Prostate gland (tissue), 2 donors: ENCODE results near the gene RAB13.

ENCODE experiments used
- CTCF ChIP-seq, 4 experiments: fragments of 200-600 bp in 2 of 4; fragments of 450-650 bp in 2 of 4; sonication (generic) in 2 of 4; IDR thresholded peaks; 1 replicate in 3 of 4; 2 replicates in 1 of 4; pipeline ENCODE4 v1.5.1; 2016 to 2019; ENCODE audit warnings: antibody characterized with exemption in 4 of 4, mild to moderate bottlenecking in 2 of 4, moderate library complexity in 2 of 4
- POLR2AphosphoS5 ChIP-seq: sonication (generic); formaldehyde crosslinking; IDR thresholded peaks from one replicate; pipeline ENCODE4 v1.6.1; 2017; ENCODE audit warnings: antibody characterized with exemption

GRCh38 chr1:153968408-153968807 is 17.7 kb downstream of the RAB13 start:
- no peak for TF ChIP-seq CTCF (IDR thresholded peaks at IDR 0.05)
- no peak for TF ChIP-seq POLR2AphosphoS5
